Tibial nerve (tissue), 4 donors: ENCODE data around the gene PSMC1. TPM values are rescaled to one million over a fixed set of nuclear protein-coding genes. Genes with fewer than 3 reads are reported as not detected.
A peak's percentile ranks its signal among the peaks of the same experiment; 100 is the strongest.

Experiments used
- DNase-seq, 2 donors: peaks; one replicate each; pipeline ENCODE4 v3.0.0-alpha.2; 2019; ENCODE audit warnings: low spot score in 2 of 2
- H3K27ac ChIP-seq, 4 donors: fragments of 200-600 bp; sonication (generic) in 3 of 4; one replicate each; pipeline ENCODE4 v1.5.1; 2017 to 2019; ENCODE audit warnings: mild to moderate bottlenecking in 1 of 4
- H3K27me3 ChIP-seq, 2 donors: fragments of 200-600 bp; sonication (generic) in 1 of 2; one replicate each; pipeline versions ENCODE4 v1.5.1 to v1.6.0; 2017 to 2019
- H3K36me3 ChIP-seq, 3 donors: fragments of 200-600 bp; sonication (generic); one replicate each; pipeline ENCODE4 v1.5.1; 2018 to 2019
- H3K4me1 ChIP-seq, 4 donors: fragments of 200-600 bp; sonication (generic) in 3 of 4; one replicate each; pipeline ENCODE4 v1.5.1; 2017 to 2019
- H3K4me3 ChIP-seq, 4 donors: fragments of 200-600 bp; sonication (generic) in 3 of 4; one replicate each; pipeline ENCODE4 v1.5.1; 2017 to 2019; ENCODE audit warnings: mild to moderate bottlenecking in 1 of 4, moderate library complexity in 1 of 4
- H3K9me3 ChIP-seq, 4 donors: fragments of 200-600 bp; sonication (generic) in 3 of 4; one replicate each; pipeline ENCODE4 v1.5.1; 2017 to 2019
- EP300 ChIP-seq, 2 donors: sonication (generic); formaldehyde crosslinking; IDR thresholded peaks; one replicate each; pipeline ENCODE4 v1.6.1; 2017; ENCODE audit warnings: antibody characterized with exemption in 2 of 2, mild to moderate bottlenecking in 1 of 2
- POLR2A ChIP-seq, 2 donors: fragments of 450-650 bp; IDR thresholded peaks; one replicate each; pipeline ENCODE4 v1.6.1; 2017; ENCODE audit warnings: antibody characterized with exemption in 2 of 2, mild to moderate bottlenecking in 2 of 2, moderate library complexity in 2 of 2
- WGBS, 2 donors: methylation state at CpG; one replicate each; pipeline ENCODE4 v1.1.5; 2018; 5-methylcytosine and 5-hydroxymethylcytosine counted together
- total RNA-seq, 4 donors: library from RNA; depleted of rRNA; stranded (reverse); fragments of >200 nt; gene quantifications; one replicate each; pipeline ENCODE4 v1.1.0, GENCODE V29; 2016
- TF ChIP-seq, protein P1 (sequence below), 5 experiments: fragments of 200-600 bp in 3 of 5; fragments of 450-650 bp in 2 of 5; sonication (generic) in 3 of 5; IDR thresholded peaks; one replicate each; pipeline ENCODE4 v1.5.1; 2016 to 2019; ENCODE audit warnings: antibody characterized with exemption in 5 of 5, mild to moderate bottlenecking in 3 of 5, moderate library complexity in 2 of 5

PSMC1 gene
- total RNA-seq, 4 donors from 2014 or later, result 48.9 to 108 (median 76.8) TPM

DNA sequence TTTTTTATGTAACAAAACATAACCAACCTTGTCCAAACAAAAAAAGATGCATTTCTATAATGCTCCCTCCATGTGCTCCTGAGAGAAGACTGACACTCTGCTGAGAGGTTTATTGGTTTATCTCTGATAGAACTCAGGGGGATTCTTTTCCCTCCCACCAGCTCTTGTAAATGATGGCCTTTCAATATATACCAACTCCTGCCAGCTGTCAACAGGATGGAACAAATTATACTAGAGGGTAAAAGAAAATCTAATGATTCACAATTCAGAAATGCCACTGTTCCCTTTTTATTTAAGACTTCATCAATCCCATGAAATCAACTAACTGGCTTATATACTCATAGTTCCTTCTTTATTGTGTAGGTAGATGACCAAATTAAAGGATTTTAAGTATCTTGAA lies 25.4 kb downstream of the PSMC1 start:
- no peak overlapping the region for H3K27ac ChIP-seq
- peaks cover 2 to 82% (median 13%) of the 10 kb centered on the region in 3 donors for H3K36me3 ChIP-seq
- peaks cover 0 to 6% (median under 1%) of the 10 kb centered on the region in 4 donors for H3K4me1 ChIP-seq
- H3K27me3 ChIP-seq, result no peaks in the 10 kb centered on the region
- H3K9me3 ChIP-seq, result no peaks in the 10 kb centered on the region
- TF ChIP-seq, protein P1, sequence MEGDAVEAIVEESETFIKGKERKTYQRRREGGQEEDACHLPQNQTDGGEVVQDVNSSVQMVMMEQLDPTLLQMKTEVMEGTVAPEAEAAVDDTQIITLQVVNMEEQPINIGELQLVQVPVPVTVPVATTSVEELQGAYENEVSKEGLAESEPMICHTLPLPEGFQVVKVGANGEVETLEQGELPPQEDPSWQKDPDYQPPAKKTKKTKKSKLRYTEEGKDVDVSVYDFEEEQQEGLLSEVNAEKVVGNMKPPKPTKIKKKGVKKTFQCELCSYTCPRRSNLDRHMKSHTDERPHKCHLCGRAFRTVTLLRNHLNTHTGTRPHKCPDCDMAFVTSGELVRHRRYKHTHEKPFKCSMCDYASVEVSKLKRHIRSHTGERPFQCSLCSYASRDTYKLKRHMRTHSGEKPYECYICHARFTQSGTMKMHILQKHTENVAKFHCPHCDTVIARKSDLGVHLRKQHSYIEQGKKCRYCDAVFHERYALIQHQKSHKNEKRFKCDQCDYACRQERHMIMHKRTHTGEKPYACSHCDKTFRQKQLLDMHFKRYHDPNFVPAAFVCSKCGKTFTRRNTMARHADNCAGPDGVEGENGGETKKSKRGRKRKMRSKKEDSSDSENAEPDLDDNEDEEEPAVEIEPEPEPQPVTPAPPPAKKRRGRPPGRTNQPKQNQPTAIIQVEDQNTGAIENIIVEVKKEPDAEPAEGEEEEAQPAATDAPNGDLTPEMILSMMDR (IDR thresholded peaks at IDR 0.05), result no peak
- H3K4me3 ChIP-seq, result no peak overlapping the region
- DNase-seq, result no peak

DNA sequence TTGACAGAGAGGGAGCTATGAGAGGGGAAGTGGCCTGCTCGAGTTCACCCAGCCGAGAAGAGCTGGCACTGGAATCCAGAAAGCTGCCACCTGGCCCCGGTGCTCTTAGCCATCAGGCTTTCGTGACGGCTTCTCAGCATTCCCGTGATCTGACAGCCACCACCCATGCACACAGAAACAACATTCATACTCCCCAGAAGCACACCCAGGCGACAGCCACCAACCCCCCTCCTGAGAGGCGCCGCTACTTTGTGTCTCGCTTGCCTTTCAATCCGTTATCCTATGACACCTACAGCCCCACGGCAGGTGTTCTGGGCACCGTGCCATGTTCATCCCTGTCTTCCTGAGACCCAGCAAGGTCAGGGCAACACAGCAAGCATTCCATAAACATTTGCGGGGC lies 31.4 kb downstream of the PSMC1 start:
- Histone ChIP-seq H3K27me3 (no peaks in the 10 kb centered on the region), H3K36me3 (peaks cover 0 to 74% (median 9%) of the 10 kb centered on the region in 3 donors), H3K9me3 (no peaks in the 10 kb centered on the region), H3K27ac (peak overlapping the region; percentile 14 to 90 (median 65)), H3K4me1 (peaks cover 0 to 26% (median 15%) of the 10 kb centered on the region in 4 donors), H3K4me3 (no peak overlapping the region)
- DNase-seq, result no peak
- 45 to 72% methylated on average over 14 of the region's 14 CpGs for WGBS, 2 donors
- TF ChIP-seq EP300 (IDR thresholded peaks at IDR 0.05) (no peak), POLR2A (IDR thresholded peaks at IDR 0.05) (no peak)

DNA sequence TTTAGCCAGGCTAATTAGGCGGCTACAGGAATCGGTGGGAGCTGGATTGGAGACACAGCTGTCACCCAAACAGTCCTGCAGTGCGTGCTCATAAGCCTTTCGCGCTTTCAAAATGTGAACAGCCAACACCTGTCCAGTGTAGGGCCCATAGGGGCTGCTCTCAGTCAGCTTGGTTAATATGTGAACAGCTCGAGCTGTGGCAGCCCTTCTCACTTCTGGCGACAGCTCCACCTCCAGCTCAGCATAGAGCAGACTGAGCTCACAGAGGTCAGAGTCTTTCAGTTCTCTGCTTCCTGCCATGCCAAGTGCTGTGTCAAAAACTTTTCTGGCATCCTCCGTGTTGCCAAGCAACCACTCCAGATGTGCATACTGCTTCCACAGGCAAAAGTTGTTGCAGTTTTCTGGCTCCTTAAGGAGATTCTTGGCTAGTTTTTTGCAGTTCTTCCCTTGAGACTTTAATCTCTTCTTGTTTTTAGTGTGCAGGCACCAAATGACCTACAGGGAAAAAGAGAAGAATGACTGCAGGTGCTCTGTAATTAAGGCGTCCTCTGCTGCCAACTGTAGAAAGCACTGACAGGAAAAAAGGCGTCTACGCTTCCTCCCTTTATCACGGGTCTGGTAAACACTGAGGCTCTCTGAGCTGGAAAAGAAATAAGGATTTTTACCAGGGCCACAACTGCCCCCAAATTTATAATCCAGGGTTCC lies 32.5 kb downstream of the PSMC1 start:
- no peaks in the 10 kb centered on the region for H3K9me3 ChIP-seq
- no peaks in the 10 kb centered on the region for H3K27me3 ChIP-seq
- no peak for DNase-seq
- H3K36me3 ChIP-seq, result peaks cover 0 to 74% (median 9%) of the 10 kb centered on the region in 3 donors
- H3K27ac ChIP-seq, result peak overlapping the region in 3 of 4 donors; percentile 48 to 90 (median 82)
- H3K4me1 ChIP-seq, result peaks cover 0 to 26% (median 15%) of the 10 kb centered on the region in 4 donors
- 61 to 66% methylated on average over 12 of the region's 12 CpGs for WGBS, 2 donors
- TF ChIP-seq, protein P1 (IDR thresholded peaks at IDR 0.05), result no peak
- TF ChIP-seq EP300 (IDR thresholded peaks at IDR 0.05) (peak in 1 of 2 donors; percentile 24), POLR2A (IDR thresholded peaks at IDR 0.05) (no peak)
- no peak overlapping the region for H3K4me3 ChIP-seq

DNA sequence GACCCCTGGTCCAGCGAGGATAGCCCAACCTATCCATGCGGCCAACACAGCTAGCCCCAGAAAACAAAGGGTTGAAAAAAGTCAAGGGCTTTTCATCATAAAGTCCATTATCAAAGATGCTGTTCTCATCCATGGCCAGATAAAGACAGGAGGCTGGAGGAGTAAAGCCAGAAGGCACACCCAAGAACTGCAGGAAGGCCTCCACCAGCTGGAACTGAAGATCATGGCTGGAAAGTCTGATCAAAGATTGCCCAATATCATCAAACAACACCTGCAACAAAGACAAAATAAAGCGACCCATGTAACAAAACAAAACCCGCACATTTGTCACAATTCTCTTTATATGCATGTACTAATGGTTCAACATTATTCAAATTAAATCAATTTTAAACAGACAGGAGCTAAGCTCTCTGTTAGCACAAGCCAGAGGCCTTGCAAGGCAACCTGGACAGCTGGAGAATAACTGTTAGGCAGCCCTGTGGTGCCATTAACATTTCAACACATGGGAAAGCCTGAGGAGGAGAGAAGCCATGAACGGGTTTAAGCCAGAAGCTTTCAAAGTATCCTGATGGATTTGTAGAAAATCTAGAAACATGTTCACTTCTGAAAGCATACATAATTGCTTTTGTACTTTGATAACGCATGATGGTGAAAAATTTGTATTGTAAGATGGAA lies 34.1 kb downstream of the PSMC1 start:
- no peaks in the 10 kb centered on the region for H3K27me3 ChIP-seq
- peaks cover 0 to 82% (median 9%) of the 10 kb centered on the region in 3 donors for H3K36me3 ChIP-seq
- H3K4me1 ChIP-seq, result peaks cover 0 to 26% (median 15%) of the 10 kb centered on the region in 4 donors
- no peak for DNase-seq
- 88 to 89% methylated on average over 6 of the region's 6 CpGs for WGBS, 2 donors
- TF ChIP-seq, protein P1 (IDR thresholded peaks at IDR 0.05), result no peak
- TF ChIP-seq POLR2A (IDR thresholded peaks at IDR 0.05) (no peak), EP300 (IDR thresholded peaks at IDR 0.05) (no peak)
- no peaks in the 10 kb centered on the region for H3K9me3 ChIP-seq
- peak overlapping the region in 2 of 4 donors; percentile 11 to 15 for H3K27ac ChIP-seq
- no peak overlapping the region for H3K4me3 ChIP-seq

DNA sequence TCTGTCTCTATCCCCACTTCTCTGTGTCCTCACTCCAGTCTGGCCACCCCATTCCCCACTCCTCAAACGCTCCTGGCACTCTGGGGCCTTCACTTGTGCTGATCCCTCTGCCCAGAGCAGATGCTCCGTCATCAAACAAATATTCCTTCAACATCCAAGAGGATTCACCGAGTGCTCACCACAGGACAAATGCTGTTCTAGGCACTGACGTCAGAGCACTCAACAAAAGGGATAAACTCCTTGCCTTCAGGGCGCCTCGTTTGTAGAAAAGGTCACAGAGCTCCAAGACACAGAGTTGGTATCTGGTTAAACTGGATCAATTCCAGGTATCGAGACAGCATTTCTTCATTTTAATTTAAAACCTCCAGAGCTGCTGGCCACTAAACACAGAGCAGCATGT lies 35.3 kb downstream of the PSMC1 start:
- 75 to 79% methylated on average over 7 of the region's 7 CpGs for WGBS, 2 donors
- H3K4me3 ChIP-seq, result no peak overlapping the region
- H3K27me3 ChIP-seq, result no peaks in the 10 kb centered on the region
- peaks cover 0 to 37% (median 16%) of the 10 kb centered on the region in 4 donors for H3K4me1 ChIP-seq
- peaks cover 0 to 81% (median 9%) of the 10 kb centered on the region in 3 donors for H3K36me3 ChIP-seq
- H3K27ac ChIP-seq, result no peak overlapping the region
- TF ChIP-seq, protein P1 (IDR thresholded peaks at IDR 0.05), result no peak
- TF ChIP-seq EP300 (IDR thresholded peaks at IDR 0.05) (no peak), POLR2A (IDR thresholded peaks at IDR 0.05) (no peak)
- H3K9me3 ChIP-seq, result no peaks in the 10 kb centered on the region
- DNase-seq, result no peak
